Thoracic aorta (tissue), 2 donors: ENCODE results near the gene AGMO. TPM values are rescaled to one million over a fixed set of nuclear protein-coding genes. Genes with fewer than 3 reads are reported as not detected.

Source experiments
- ATAC-seq: fragments of 150-250 bp; one replicate; pipeline ENCODE4 v1.8.0; 2017; ENCODE audit warnings: low read depth; ENCODE audit not compliant: insufficient number of reproducible peaks, low FRiP score
- DNase-seq: peaks from one replicate; pipeline ENCODE4 v3.0.0-alpha.2; 2020; ENCODE audit warnings: low spot score
- H3K27ac ChIP-seq, 2 donors: fragments of 200-600 bp; sonication (generic); 1 replicate in 1 of 2; 2 replicates in 1 of 2; pipeline ENCODE4 v1.5.1; 2016; ENCODE audit warnings: mild to moderate bottlenecking in 2 of 2, moderate library complexity in 2 of 2
- H3K27me3 ChIP-seq: fragments of 200-600 bp; sonication (generic); replicated peaks from 2 replicates; pipeline ENCODE4 v1.6.0; 2016; ENCODE audit warnings: mild to moderate bottlenecking; ENCODE audit not compliant: insufficient read depth
- H3K36me3 ChIP-seq: fragments of 200-600 bp; sonication (generic); one replicate; pipeline ENCODE4 v1.5.1; 2016
- H3K4me1 ChIP-seq, 2 donors: fragments of 200-600 bp; sonication (generic); 1 replicate in 1 of 2; 2 replicates in 1 of 2; pipeline versions ENCODE4 v1.5.1 to v1.6.0; 2016; ENCODE audit warnings: low read depth in 2 of 2, mild to moderate bottlenecking in 1 of 2; ENCODE audit not compliant: control insufficient read depth in 1 of 2
- H3K4me3 ChIP-seq: fragments of 200-600 bp; sonication (generic); 2 replicates; pipeline ENCODE4 v1.5.1; 2016; ENCODE audit warnings: mild to moderate bottlenecking
- H3K9me3 ChIP-seq: fragments of 200-600 bp; sonication (generic); 2 replicates; pipeline ENCODE4 v1.5.1; 2016
- total RNA-seq, 2 donors: library from RNA; depleted of rRNA; stranded (reverse); fragments of >200 nt; gene quantifications; one replicate each; pipeline versions ENCODE4 v1.1.0 to v1.2.3, GENCODE V29; 2016
- TF ChIP-seq, protein P1 (sequence below): fragments of 200-600 bp; sonication (generic); IDR thresholded peaks from one replicate; pipeline ENCODE4 v1.5.1; 2019; ENCODE audit warnings: antibody characterized with exemption

AGMO gene
- total RNA-seq, 2 donors from 2014 or later, result 0.85 to 3.0 TPM

DNA sequence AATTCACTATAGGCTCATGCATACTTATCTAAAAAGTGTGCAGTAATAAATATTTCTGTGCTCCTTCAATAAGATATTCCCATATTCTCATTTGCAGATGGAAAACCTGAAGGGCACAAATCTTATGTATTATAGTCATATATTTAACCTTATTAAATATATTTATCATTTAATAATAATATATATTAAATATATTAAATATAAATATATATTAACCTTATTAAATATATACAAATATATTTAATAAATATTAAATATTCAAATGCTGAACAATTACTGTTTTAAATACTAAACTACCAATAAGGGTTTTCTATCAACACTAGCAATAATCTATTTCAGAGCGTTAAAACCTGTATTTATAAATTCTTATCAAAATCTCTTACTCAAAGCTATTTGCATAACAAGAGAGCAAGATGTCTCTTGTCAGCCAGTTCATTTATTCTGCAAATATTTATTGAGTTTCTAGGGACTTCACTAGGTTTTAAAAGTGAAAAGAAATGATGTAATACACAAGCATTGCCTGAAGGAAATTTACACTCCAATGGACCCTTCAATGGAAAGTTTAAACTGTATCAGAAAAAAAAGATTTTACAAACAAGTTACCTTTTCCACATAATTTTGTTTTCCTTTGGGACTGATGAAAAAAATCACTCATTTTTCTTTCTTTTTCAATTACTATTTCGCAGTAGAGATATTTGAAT lies 159.2 kb downstream of the AGMO start:
- Histone ChIP-seq H3K4me1 (no peaks in the 10 kb centered on the region), H3K36me3 (no peaks in the 10 kb centered on the region), H3K9me3 (no peaks in the 10 kb centered on the region), H3K27me3 (no peaks in the 10 kb centered on the region), H3K4me3 (no peak overlapping the region), H3K27ac (no peak overlapping the region)
- TF ChIP-seq, protein P1, sequence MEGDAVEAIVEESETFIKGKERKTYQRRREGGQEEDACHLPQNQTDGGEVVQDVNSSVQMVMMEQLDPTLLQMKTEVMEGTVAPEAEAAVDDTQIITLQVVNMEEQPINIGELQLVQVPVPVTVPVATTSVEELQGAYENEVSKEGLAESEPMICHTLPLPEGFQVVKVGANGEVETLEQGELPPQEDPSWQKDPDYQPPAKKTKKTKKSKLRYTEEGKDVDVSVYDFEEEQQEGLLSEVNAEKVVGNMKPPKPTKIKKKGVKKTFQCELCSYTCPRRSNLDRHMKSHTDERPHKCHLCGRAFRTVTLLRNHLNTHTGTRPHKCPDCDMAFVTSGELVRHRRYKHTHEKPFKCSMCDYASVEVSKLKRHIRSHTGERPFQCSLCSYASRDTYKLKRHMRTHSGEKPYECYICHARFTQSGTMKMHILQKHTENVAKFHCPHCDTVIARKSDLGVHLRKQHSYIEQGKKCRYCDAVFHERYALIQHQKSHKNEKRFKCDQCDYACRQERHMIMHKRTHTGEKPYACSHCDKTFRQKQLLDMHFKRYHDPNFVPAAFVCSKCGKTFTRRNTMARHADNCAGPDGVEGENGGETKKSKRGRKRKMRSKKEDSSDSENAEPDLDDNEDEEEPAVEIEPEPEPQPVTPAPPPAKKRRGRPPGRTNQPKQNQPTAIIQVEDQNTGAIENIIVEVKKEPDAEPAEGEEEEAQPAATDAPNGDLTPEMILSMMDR, result no peak
- no peak for ATAC-seq
- DNase-seq, result no peak

DNA sequence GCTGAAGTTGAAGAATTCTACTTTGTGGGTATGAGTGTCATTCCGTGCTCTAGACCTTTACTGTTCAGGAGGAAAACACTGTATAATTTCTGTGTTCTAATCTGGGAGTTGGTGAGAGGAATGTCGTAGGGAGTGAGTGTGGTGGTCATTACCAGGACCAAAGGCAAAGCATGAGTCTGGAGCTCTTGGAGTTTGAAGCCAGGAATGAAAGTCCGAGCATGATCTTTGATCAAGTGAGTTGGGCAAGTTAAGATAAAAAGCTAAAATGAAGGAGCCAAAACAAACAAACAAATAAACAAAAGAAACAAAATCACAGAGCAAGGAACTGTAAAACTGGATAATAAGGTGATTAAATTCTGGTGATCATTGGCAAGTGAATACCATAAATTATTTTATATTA lies 161.4 kb downstream of the AGMO start:
- no peaks in the 10 kb centered on the region for H3K9me3 ChIP-seq
- no peaks in the 10 kb centered on the region for H3K36me3 ChIP-seq
- DNase-seq, result no peak
- TF ChIP-seq, protein P1, result no peak
- H3K4me3 ChIP-seq, result no peak overlapping the region
- no peaks in the 10 kb centered on the region for H3K27me3 ChIP-seq
- ATAC-seq, result no peak
- H3K27ac ChIP-seq, result no peak overlapping the region
- H3K4me1 ChIP-seq, result no peaks in the 10 kb centered on the region

DNA sequence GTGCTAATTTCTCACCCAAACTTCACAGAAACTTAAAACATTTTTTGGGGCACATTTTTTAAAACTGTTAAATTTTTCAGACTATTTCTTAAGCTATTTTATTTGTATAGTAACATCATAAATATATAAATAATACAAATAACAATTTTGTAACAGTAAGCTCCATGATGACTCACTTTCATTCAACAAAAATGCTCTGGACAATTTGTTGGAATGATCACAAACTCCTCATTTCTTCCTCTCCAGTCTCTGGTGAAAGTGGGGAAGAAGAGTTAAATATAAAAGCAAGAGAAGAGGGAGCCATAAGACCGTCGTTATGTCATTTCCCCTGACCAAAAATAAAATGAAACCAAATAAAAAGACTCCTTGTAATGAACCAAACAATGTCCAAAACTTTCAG lies 162.4 kb downstream of the AGMO start:
- Histone ChIP-seq H3K27ac (no peak overlapping the region), H3K4me3 (no peak overlapping the region), H3K27me3 (no peaks in the 10 kb centered on the region), H3K9me3 (no peaks in the 10 kb centered on the region), H3K4me1 (no peaks in the 10 kb centered on the region), H3K36me3 (no peaks in the 10 kb centered on the region)
- DNase-seq (no peak), ATAC-seq (no peak)
- TF ChIP-seq, protein P1, result no peak

DNA sequence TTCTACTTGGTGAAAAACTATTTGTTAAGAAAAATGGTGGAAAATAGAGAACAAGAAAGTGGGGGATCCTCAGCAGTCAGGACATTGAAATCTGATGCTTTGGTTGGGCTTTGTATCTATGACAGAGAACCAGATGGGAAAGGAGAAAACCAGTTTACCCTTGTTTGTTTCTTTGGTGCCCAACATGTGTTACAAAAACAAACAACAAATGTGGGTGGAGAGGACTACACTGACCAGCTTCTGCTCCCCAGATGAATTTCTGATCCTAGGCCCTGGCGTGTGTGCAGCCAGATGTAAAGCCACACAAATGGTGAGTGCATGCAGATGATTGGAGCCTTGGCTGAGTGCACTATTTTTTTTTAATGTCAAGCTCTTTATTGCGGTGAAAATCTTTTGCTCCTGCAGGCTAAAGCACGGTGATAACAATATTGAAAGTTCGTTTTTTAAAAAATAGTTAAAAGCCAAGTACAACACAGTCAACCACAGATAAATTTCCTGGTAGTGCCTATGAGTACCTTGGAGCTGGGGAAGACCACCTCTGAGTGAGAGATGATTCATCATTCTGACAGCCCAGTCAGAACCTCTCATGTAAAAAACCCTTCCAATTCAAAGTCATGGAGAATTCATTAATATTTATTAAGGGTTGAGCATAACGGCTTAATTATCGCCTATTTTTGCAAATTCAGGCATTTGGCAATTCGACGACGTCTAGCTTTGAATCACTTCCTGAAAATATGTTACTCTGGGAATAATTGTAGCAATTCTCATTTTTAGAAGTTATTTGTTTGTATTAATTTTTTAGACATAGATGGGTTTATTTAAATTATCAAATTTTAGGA lies 163.7 kb downstream of the AGMO start:
- TF ChIP-seq, protein P1, result no peak
- Histone ChIP-seq H3K27ac (no peak overlapping the region), H3K4me1 (no peaks in the 10 kb centered on the region), H3K36me3 (no peaks in the 10 kb centered on the region), H3K4me3 (no peak overlapping the region), H3K9me3 (no peaks in the 10 kb centered on the region), H3K27me3 (no peaks in the 10 kb centered on the region)
- ATAC-seq (no peak), DNase-seq (no peak)

DNA sequence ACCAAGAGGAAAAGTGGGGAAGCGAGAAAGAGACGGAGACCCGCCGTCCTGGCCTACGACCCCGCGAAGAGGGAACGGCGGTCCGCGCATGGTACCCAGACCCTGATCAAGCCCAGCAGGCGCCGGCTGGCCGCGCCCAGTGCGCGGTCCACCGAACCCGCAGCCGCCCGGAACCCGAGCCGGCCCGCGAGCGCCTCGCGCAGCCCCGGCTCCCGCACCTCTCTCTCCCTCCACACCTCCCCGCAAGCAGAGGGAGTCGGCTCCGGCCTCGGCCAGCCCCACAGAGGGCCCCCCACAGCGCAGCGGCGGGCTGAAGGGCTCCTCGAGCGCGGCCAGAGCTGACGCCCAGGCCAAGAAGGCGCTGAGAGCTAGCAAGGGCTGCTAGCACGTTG lies 164.7 kb downstream of the AGMO start:
- Histone ChIP-seq H3K9me3 (no peaks in the 10 kb centered on the region), H3K36me3 (no peaks in the 10 kb centered on the region), H3K27me3 (no peaks in the 10 kb centered on the region), H3K4me3 (no peak overlapping the region), H3K27ac (no peak overlapping the region), H3K4me1 (no peaks in the 10 kb centered on the region)
- no peak for ATAC-seq
- DNase-seq, result no peak
- TF ChIP-seq, protein P1, result no peak
